Measurements from ENCODE around the gene HID1. TPM values are rescaled to one million over a fixed set of nuclear protein-coding genes. Genes with fewer than 3 reads are reported as not detected.

Gene HID1, protein sequence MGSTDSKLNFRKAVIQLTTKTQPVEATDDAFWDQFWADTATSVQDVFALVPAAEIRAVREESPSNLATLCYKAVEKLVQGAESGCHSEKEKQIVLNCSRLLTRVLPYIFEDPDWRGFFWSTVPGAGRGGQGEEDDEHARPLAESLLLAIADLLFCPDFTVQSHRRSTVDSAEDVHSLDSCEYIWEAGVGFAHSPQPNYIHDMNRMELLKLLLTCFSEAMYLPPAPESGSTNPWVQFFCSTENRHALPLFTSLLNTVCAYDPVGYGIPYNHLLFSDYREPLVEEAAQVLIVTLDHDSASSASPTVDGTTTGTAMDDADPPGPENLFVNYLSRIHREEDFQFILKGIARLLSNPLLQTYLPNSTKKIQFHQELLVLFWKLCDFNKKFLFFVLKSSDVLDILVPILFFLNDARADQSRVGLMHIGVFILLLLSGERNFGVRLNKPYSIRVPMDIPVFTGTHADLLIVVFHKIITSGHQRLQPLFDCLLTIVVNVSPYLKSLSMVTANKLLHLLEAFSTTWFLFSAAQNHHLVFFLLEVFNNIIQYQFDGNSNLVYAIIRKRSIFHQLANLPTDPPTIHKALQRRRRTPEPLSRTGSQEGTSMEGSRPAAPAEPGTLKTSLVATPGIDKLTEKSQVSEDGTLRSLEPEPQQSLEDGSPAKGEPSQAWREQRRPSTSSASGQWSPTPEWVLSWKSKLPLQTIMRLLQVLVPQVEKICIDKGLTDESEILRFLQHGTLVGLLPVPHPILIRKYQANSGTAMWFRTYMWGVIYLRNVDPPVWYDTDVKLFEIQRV
- total RNA-seq, result 10 to 100 TPM; 10.7 to 32.6 TPM
- 1 to 10 TPM; 6.1 to 7.8 TPM for polyA plus RNA-seq
- long read RNA-seq, donor 1, partial matches to known transcripts, result 25 of 34 reads
- long read RNA-seq, donor 1, other reads (novel, unspliced or antisense), result 6 of 34 reads
- long read RNA-seq, donor 2, transcript HID1-202 (19 exons, 3,271 nt), result major isoform, 5 of 18 reads
- long read RNA-seq, donor 2, partial matches to known transcripts, result 7 of 18 reads
- long read RNA-seq, donor 2, other reads (novel, unspliced or antisense), result 5 of 18 reads

DNA sequence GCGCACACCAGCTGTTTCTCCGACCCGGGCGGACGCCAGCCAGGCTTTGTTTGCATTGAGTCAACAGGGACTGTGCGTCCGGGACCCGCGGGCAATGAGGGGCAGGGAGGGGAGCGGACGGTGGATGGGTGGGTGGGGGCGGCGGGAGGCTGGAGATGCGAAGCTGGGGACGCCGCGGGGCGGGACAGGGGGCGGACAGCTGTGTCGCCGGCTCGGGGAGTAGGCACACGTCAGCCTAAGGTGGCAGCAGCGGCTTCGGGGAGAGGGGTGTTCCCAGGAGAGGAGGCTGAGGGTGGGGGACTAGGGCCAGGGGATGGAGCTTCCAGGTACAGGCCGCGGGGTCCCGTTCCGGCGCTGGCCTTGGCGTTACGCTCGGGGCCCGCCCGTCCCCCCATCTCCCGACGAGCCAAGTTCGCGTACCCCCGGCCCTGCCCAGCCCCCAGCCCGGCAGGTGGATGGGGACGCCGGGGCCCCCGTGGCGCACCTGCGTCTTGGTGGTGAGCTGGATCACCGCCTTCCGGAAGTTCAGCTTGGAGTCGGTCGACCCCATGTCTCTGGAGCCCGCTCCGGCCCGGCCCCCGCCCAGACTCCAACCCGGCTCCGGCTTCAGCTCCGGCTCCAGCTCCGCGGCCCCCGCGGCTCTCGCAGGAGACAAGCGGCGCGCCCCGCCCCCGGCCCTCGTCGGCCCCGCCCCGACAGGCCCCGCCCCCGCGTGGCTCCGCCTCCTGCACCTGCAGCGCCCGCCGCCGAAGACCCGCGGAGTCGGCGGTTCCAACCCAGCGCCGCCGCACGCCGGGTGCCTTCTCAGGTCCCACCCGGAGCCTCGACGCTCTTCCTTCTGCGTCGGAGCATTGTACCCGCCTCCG, at the start of gene HID1:
Gene HID1 (minus strand): TSS at position 653 of the 866 bp plus-strand sequence. CDS start 103 bp downstream, at position 550.
- Histone ChIP-seq H3K36me3 (ENCODE audit: control insufficient read depth in 1 of 2, insufficient read depth in 2 of 2, low read length in 1 of 2) (no peaks in the 10 kb centered on the region), H3K4me1 (ENCODE audit: control insufficient read depth in 1 of 2, insufficient read depth in 2 of 2, low read length in 2 of 2) (no peaks in the 10 kb centered on the region), H3K27ac (ENCODE audit: low read depth in 1 of 2, low read length in 2 of 2) (no peak within 1 kb of the TSS), H3K27me3 (ENCODE audit: control insufficient read depth in 1 of 2, insufficient read depth in 2 of 2, low read length in 1 of 2) (no peaks in the 10 kb centered on the region), H3K9me3 (ENCODE audit: control insufficient read depth, low read length) (no peaks in the 10 kb centered on the region), H3K4me3 (ENCODE audit: low read length in 2 of 2) (peak within 1 kb of the TSS; percentile 37 to 65)
- intact Hi-C loops (cut with DNase I), result no loop called here
- DNase-seq (peak; percentile 65 to 86), ATAC-seq (ENCODE audit: low FRiP score) (peak; percentile 47)
- WGBS, 2 donors, result 0 to 1% methylated on average over 53 to 95 of the region's 95 CpGs

DNA sequence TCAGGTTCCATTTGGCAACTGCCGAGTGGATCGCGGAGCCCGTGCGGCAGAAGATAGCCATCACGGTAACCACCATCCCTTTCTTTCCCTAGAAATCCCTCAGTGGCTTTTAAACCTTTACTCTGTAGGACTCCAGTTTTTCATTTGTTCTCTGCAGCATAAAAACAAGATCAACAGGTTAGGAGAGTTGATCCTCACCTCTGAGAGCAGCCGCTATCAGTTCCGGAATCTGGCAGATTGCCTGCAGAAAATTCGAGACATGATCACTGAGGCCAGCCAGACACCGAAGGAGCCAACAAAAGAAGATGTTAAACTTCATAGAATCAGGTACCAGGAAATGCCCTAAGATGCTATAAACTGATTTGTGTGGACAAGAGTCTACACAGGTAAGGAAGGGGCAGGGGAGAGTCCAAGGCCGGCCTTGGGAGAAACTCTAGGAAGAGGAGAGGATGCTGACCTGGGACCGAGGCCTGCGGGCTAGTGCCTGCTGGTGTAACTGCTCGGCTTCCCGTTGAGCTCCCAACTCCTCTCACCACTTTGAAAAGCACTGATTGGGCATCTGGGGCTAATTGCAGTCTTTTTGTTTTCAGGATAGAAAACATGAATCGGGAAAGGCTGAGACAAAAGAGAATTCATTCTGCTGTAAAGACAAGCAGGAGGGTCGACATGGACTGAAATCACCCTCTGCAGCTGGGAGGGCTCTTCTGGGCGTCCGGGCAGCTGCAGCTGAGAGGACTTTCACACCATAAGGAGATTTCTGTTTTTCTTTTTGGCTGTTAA, 48.0 kb upstream of the HID1 start:
- intact Hi-C loops (cut with DNase I), result no loop called here
- H3K36me3 ChIP-seq (ENCODE audit: control insufficient read depth in 1 of 2, insufficient read depth in 2 of 2, low read length in 1 of 2), result peaks cover 0 to 5% of the 10 kb centered on the region in 2 donors

GRCh38 chr17:75019710-75020109, 47.2 kb upstream of the HID1 start:
- no peak for DNase-seq
- no peak for ATAC-seq (ENCODE audit: low FRiP score)
- 93% methylated on average over 3 of the region's 3 CpGs for WGBS, 2 donors
- Histone ChIP-seq H3K27me3 (ENCODE audit: control insufficient read depth in 1 of 2, insufficient read depth in 2 of 2, low read length in 1 of 2) (no peaks in the 10 kb centered on the region), H3K9me3 (ENCODE audit: control insufficient read depth, low read length) (no peaks in the 10 kb centered on the region), H3K27ac (ENCODE audit: low read depth in 1 of 2, low read length in 2 of 2) (no peak overlapping the region), H3K4me3 (ENCODE audit: low read length in 2 of 2) (no peak overlapping the region), H3K36me3 (ENCODE audit: control insufficient read depth in 1 of 2, insufficient read depth in 2 of 2, low read length in 1 of 2) (peaks cover 0 to 5% of the 10 kb centered on the region in 2 donors), H3K4me1 (ENCODE audit: control insufficient read depth in 1 of 2, insufficient read depth in 2 of 2, low read length in 2 of 2) (no peaks in the 10 kb centered on the region)
- intact Hi-C loops (cut with DNase I), result no loop called here

More for the DNA sequence above, 48.0 kb upstream of the HID1 start:
- DNase-seq, result no peak
- Histone ChIP-seq H3K4me1 (ENCODE audit: control insufficient read depth in 1 of 2, insufficient read depth in 2 of 2, low read length in 2 of 2) (no peaks in the 10 kb centered on the region), H3K27ac (ENCODE audit: low read depth in 1 of 2, low read length in 2 of 2) (no peak overlapping the region), H3K27me3 (ENCODE audit: control insufficient read depth in 1 of 2, insufficient read depth in 2 of 2, low read length in 1 of 2) (no peaks in the 10 kb centered on the region), H3K4me3 (ENCODE audit: low read length in 2 of 2) (no peak overlapping the region), H3K9me3 (ENCODE audit: control insufficient read depth, low read length) (no peaks in the 10 kb centered on the region)
- ATAC-seq (ENCODE audit: low FRiP score), result no peak
- WGBS, 2 donors, result 90 to 94% methylated on average over 19 of the region's 19 CpGs

GRCh38 chr17:75019146-75019545, 46.6 kb upstream of the HID1 start:
- Histone ChIP-seq H3K4me1 (ENCODE audit: control insufficient read depth in 1 of 2, insufficient read depth in 2 of 2, low read length in 2 of 2) (no peaks in the 10 kb centered on the region), H3K36me3 (ENCODE audit: control insufficient read depth in 1 of 2, insufficient read depth in 2 of 2, low read length in 1 of 2) (peaks cover 0 to 5% of the 10 kb centered on the region in 2 donors), H3K9me3 (ENCODE audit: control insufficient read depth, low read length) (no peaks in the 10 kb centered on the region), H3K27me3 (ENCODE audit: control insufficient read depth in 1 of 2, insufficient read depth in 2 of 2, low read length in 1 of 2) (no peaks in the 10 kb centered on the region), H3K4me3 (ENCODE audit: low read length in 2 of 2) (no peak overlapping the region), H3K27ac (ENCODE audit: low read depth in 1 of 2, low read length in 2 of 2) (no peak overlapping the region)
- intact Hi-C loops (cut with DNase I), result no loop called here
- DNase-seq (no peak), ATAC-seq (ENCODE audit: low FRiP score) (no peak)
- WGBS, 2 donors, result 87 to 90% methylated on average over 5 of the region's 5 CpGs

GRCh38 chr17:75013092-75013559, 40.6 kb upstream of the HID1 start:
- WGBS, 2 donors, result 0 to 1% methylated on average over 10 of the region's 10 CpGs
- intact Hi-C loops (cut with DNase I), result loop anchor here (5.0 kb wide), 1 partner anchor 51 kb away; no protein-coding TSS in a partner anchor

DNA sequence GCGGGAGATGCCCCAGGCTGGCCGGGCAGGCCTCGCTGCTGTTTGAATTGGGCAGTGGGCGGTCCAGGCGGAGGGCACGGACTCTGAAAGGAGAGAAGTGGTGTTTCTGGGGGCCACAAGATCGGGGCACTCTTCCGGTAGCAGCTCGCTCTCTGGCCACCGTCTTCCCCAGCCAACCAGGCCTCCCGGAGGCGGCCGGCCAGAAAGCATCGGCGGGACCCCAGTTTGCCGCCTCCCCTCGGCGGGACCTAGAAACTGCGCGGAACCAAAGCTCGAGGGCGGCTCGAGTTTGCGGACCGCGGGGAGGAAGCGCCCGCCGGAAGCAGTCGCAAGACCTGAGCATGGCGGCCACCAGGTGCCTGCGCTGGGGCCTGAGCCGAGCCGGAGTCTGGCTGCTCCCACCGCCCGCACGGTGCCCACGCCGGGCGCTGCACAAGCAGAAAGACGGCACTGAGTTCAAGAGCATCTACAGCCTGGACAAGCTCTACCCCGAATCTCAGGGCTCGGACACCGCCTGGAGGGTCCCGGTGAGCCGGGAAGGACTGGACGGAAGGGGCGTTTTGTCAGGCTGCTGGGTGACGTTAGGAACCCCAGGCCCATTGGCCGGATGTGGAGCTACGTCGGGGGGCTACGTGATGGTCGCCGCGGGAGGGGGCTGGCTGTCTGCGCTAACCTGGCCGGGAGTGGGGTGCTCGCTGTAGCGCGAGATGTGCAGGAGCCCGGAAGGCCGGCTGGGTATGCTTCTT, 40.0 kb upstream of the HID1 start, which contains the start of gene MRPL58:
Gene MRPL58 (plus strand): TSS at position 325 of the 746 bp plus-strand sequence. CDS start 17 bp downstream, at position 342.
- Histone ChIP-seq H3K4me1 (ENCODE audit: control insufficient read depth in 1 of 2, insufficient read depth in 2 of 2, low read length in 2 of 2) (peaks cover 0 to 4% of the 10 kb centered on the region in 2 donors), H3K36me3 (ENCODE audit: control insufficient read depth in 1 of 2, insufficient read depth in 2 of 2, low read length in 1 of 2) (no peaks in the 10 kb centered on the region), H3K4me3 (ENCODE audit: low read length in 2 of 2) (peak within 1 kb of the TSS; percentile 22 to 85), H3K9me3 (ENCODE audit: control insufficient read depth, low read length) (no peaks in the 10 kb centered on the region), H3K27me3 (ENCODE audit: control insufficient read depth in 1 of 2, insufficient read depth in 2 of 2, low read length in 1 of 2) (no peaks in the 10 kb centered on the region), H3K27ac (ENCODE audit: low read depth in 1 of 2, low read length in 2 of 2) (peak within 1 kb of the TSS in 1 of 2 donors; percentile 71)
- DNase-seq, result peak; percentile 88 to 94
- peak; percentile 98 for ATAC-seq (ENCODE audit: low FRiP score)
- 0 to 1% methylated on average over 62 to 63 of the region's 63 CpGs for WGBS, 2 donors
- intact Hi-C loops (cut with DNase I), result loop anchor here (5.0 kb wide), 1 partner anchor 50 kb away; no protein-coding TSS in a partner anchor

More at GRCh38 chr17:75013092-75013559, 40.6 kb upstream of the HID1 start:
- ATAC-seq (ENCODE audit: low FRiP score) (no peak), DNase-seq (no peak)
- Histone ChIP-seq H3K9me3 (ENCODE audit: control insufficient read depth, low read length) (no peaks in the 10 kb centered on the region), H3K4me1 (ENCODE audit: control insufficient read depth in 1 of 2, insufficient read depth in 2 of 2, low read length in 2 of 2) (peaks cover 0 to 4% of the 10 kb centered on the region in 2 donors), H3K27me3 (ENCODE audit: control insufficient read depth in 1 of 2, insufficient read depth in 2 of 2, low read length in 1 of 2) (no peaks in the 10 kb centered on the region), H3K36me3 (ENCODE audit: control insufficient read depth in 1 of 2, insufficient read depth in 2 of 2, low read length in 1 of 2) (no peaks in the 10 kb centered on the region), H3K27ac (ENCODE audit: low read depth in 1 of 2, low read length in 2 of 2) (peak overlapping the region in 1 of 2 donors; percentile 71), H3K4me3 (ENCODE audit: low read length in 2 of 2) (peak overlapping the region; percentile 22 to 85)

DNA sequence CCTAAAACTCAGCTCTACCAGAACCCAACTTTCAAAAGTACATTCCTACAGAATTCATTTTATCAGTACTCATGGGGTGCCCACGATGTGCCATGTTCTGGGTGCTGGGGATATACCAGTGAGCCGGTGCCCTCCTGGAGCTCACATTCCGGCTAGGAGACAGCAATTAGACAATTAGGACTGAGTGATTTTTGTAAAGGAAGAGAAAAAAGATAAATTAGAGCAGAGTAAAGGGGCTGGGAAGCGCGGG, 39.5 kb upstream of the HID1 start:
- DNase-seq, result no peak
- no peaks in the 10 kb centered on the region for H3K27me3 ChIP-seq (ENCODE audit: control insufficient read depth in 1 of 2, insufficient read depth in 2 of 2, low read length in 1 of 2)
- intact Hi-C loops (cut with DNase I), result loop anchor here (5.0 kb wide), 1 partner anchor 50 kb away; no protein-coding TSS in a partner anchor
- peak overlapping the region in 1 of 2 donors; percentile 28 for H3K27ac ChIP-seq (ENCODE audit: low read depth in 1 of 2, low read length in 2 of 2)
- WGBS, 2 donors, result 4 to 6% methylated on average over 5 of the region's 5 CpGs
- peaks cover 0 to 4% of the 10 kb centered on the region in 2 donors for H3K4me1 ChIP-seq (ENCODE audit: control insufficient read depth in 1 of 2, insufficient read depth in 2 of 2, low read length in 2 of 2)
- H3K4me3 ChIP-seq (ENCODE audit: low read length in 2 of 2), result peak overlapping the region; percentile 14 to 85
- no peaks in the 10 kb centered on the region for H3K9me3 ChIP-seq (ENCODE audit: control insufficient read depth, low read length)
- H3K36me3 ChIP-seq (ENCODE audit: control insufficient read depth in 1 of 2, insufficient read depth in 2 of 2, low read length in 1 of 2), result no peaks in the 10 kb centered on the region
- ATAC-seq (ENCODE audit: low FRiP score), result no peak

Data from aorta (tissue), 5 donors.